HFF-Myc (cell line): ENCODE measurements around the gene OCIAD2.
A peak's percentile ranks its signal among the peaks of the same experiment; 100 is the strongest.

Source experiments
- DNase-seq: peaks from one replicate; pipeline ENCODE4 v3.0.0-alpha.2; 2011; ENCODE audit warnings: low read depth; ENCODE audit errors: extremely low read depth
- H3K4me3 ChIP-seq: replicated peaks from 2 replicates; pipeline ENCODE4 v1.5.1; 2011; ENCODE audit warnings: low read depth, mild to moderate bottlenecking, control low read depth, low read length
- CTCF ChIP-seq: IDR thresholded peaks from 2 replicates; pipeline ENCODE4 v1.5.1; 2012; ENCODE audit warnings: mild to moderate bottlenecking, low read depth, low read length, control low read depth; ENCODE audit errors: missing control alignments

Gene OCIAD2

DNA sequence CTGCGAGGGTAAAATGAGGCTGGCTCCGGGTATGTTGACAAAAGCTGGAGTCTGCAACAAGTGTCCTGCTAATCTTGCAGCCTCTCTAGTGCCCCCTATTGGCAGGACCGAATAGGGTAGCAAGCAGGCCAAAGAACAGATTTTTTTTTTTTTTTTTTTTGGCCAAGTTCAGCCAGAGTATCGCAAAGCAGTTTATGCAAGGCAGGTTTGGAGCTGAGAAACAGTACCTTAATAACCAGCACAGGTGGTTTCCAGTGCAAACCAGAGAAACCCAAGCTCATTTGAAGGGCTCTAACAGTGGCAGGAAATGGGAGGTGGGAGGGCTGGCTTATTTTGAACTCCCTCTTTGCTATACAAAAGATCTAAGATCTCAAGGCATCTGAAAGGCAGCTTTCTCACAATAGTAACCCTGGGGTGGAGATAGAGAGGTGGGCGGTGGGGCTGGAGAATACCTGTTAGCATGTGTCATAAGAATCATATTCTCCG, 38.2 kb upstream of the OCIAD2 start:
- peak; percentile 52 for TF ChIP-seq CTCF
- DNase-seq, result no peak
- no peak overlapping the region for H3K4me3 ChIP-seq

DNA sequence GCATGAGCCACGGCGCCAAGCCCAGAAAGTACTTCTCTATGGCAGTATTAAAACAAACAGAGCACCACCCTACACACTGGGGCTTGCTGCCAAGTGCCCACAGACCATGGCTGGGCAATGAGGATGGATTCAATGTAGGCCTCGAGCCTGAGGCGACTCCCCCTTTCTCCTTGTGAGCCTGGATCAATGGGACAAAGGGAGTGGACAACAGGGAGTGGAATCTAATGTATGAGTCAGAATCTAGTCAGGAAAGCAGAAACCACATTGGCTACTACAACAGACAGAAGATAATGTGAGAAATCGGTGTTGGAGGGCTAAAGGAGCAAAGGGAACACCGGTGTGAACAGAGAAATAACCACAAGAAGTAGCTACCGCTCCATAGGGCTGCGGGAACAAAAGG, 37.7 kb upstream of the OCIAD2 start:
- DNase-seq, result no peak
- no peak overlapping the region for H3K4me3 ChIP-seq
- no peak for TF ChIP-seq CTCF

GRCh38 chr4:48943387-48943786, 36.8 kb upstream of the OCIAD2 start:
- no peak overlapping the region for H3K4me3 ChIP-seq
- TF ChIP-seq CTCF, result peak; percentile 23
- no peak for DNase-seq

- no peak for TF ChIP-seq CTCF
- H3K4me3 ChIP-seq, result no peak overlapping the region
- DNase-seq, result peak; percentile 71
Observed at GRCh38 chr4:48939785-48940184, 33.2 kb upstream of the OCIAD2 start.

GRCh38 chr4:48938831-48939230, 32.3 kb upstream of the OCIAD2 start:
- DNase-seq, result no peak
- TF ChIP-seq CTCF, result no peak
- no peak overlapping the region for H3K4me3 ChIP-seq

GRCh38 chr4:48937033-48937432, 30.5 kb upstream of the OCIAD2 start:
- DNase-seq, result no peak
- TF ChIP-seq CTCF, result no peak
- H3K4me3 ChIP-seq, result no peak overlapping the region

- H3K4me3 ChIP-seq, result no peak overlapping the region
- DNase-seq, result no peak
- TF ChIP-seq CTCF, result no peak
Observed at GRCh38 chr4:48931459-48931858, 24.9 kb upstream of the OCIAD2 start.
